Stimulated activated CD4-positive, alpha-beta T cell treated with anti-CD3 and anti-CD28 coated beads, Interleukin-4, amount 100 ng/mL, for 1 hour (primary cell): ENCODE measurements around the gene POTEF.
"Not testable (repeated sequence)": the region's sequence is repeated elsewhere in the genome, so short reads cannot be mapped to it uniquely, and the experiment has no call there.

Experiments
- DNase-seq: peaks from one replicate; pipeline ENCODE4 v3.0.0-alpha.2; 2020

Gene POTEF

DNA sequence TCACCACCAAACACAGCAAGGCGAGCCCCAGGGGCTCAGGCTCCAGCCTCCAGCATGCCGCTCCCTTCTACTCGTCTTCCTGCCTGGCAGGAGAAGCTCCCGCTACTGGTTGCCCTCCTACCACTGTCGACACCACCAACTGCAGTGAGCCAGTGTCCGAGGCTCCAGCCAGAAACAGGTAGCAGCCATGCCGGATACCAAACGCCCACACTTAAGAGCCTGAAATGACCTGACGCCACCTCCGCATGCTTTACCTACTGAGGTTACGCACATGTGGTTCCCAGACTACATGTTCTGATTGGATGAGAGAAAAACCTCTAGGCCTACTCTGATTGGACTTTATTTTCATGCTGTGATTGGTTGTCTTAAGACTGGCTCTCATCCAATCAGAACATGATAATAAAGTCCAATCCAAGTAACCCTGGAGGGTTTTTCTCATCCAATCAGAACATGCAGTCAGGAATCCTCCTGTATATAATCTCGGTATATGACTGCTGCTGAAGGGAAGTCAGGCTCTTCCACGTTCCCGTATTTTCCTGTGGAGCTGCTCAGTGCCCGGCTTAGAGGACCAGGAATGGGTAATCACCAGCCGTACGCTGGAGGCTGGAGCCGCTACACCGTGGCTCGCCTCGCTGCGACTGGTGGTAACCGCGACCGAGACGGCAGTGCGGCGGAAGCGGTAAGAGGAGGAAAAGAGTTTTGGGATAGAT, at the start of gene POTEF:
Gene POTEF (minus strand): TSS at position 103 of the 710 bp plus-strand sequence. CDS start 8,707 bp downstream, outside the sequence.
- DNase-seq, result not testable (repeated sequence)

DNA sequence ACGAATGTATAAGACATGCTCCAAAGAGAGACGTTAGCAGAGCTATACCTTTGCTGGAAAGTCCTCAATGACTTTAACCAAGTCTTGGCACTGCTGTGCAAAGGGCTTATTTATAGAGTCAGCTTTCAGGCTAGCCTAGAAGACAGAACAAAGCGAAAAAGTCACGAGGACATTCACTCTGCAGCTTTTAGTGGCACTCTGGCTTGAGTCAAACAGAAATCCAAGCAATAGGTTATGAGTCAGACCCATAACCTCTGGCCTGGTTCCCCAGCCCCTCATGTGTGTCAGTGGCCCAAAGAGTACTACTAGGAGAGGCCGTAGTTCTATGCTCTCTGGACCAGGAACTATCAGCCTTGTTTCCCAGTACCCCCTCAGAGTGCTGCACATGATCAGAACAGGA, 45.8 kb upstream of the POTEF start:
- not testable (repeated sequence) for DNase-seq

DNA sequence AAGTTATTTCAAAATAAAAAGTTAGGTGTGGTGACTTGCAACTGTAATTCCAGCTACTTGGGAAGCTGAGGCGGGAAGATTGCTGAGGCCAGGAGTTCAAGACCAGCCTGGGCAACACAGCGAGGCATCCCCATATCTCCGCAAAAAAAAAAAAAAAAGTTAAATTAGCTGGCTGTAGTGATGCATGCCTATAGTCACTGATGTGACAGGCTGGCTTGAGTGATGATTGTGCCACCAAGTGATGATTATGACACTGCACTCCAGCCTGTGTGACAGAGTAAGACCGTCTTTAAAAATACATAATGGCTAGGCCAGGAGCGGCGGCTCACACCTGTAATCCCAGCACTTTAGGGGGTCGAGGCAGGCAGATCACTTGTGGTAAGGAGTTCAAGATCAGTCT, 40.9 kb upstream of the POTEF start:
- no peak for DNase-seq

DNA sequence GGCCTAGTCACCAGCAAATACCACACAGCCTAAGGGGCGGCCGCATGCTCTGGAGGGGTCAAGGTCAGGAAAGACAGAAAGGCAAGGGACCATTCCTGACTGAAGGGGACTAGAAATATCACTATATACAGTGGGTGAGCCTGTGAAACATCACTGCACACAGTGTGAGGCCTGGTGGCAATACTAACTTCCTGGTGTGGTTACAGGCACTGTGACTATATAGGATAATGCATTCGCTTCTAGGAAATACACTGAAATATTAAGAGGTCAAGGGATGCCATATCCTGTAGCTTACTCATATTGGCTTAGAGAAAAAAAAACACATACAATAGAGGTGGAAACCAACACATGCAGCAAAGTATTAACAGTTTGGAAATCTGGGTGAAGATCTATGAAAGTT, 40.1 kb upstream of the POTEF start:
- DNase-seq, result not testable (repeated sequence)

DNA sequence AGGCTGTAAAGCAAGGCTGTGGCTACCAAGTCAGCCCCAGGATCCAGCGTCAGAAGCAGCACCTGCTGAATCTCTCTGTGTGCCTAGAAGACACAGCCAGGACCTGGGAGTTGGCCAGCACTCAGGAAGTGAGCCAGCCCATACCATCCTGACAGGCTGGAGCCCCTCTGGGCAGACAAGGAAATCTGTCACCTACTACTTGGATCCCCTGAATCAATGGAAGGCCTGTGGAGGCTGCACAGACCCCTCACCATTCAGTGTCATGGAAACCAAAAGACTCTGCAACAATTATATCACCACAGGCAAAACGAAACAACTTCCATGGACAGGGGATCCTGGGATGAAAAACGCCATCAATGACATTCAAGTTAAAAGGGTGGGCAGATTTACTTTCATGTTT, 37.6 kb upstream of the POTEF start:
- DNase-seq, result not testable (repeated sequence)

DNA sequence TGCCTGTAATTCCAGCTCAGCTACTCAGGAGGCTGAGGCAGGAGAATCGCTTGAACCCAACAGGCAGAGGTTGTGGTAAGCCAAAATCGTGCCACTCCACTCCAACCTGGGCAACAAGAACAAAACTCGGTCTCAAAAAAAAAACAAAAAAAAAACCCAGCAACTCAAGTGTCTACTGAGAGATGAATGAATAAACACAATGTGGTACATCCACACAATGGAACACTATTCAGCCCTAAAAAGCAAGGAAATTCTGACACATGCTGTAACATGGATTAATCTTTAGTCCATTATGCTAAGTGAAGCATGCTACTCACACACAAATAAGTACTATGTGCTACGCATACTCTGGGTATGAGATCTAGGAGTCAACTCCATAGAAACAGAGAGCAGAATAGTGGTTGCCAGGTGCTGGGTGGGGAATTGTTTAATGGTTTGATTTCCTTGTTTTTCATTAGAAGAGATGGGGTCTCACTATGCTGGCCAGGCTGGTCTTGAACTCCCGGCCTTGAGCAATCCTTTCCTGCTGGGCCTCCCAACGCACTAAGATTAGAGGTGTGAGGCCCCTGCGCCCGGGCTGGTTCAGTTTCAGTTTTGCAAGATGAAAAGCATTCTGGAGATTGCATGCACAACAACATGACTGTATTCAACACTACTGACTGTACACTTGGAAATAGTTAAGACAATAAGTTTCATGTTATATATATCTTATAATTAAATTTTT, 36.4 kb upstream of the POTEF start:
- no peak for DNase-seq

DNA sequence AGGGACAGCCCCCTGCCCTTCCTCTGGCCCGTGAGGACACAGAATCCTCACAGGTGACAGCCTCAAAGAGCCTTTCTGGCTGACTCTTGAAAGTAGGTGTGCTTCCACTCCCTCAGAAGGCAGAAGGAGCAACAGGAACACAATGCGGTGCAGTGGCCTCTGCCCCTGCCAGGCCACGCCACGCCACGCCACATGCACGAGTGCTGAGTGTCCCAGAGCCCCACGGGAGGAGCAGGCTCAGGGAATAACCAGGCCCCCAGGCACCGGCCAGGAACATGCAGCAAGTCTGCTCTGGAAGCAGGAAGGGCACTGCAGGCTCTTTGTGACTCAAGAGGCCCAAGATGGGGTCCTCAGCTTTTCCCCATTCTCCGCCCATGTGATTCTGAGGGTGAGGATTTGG, 33.9 kb upstream of the POTEF start:
- DNase-seq, result no peak

DNA sequence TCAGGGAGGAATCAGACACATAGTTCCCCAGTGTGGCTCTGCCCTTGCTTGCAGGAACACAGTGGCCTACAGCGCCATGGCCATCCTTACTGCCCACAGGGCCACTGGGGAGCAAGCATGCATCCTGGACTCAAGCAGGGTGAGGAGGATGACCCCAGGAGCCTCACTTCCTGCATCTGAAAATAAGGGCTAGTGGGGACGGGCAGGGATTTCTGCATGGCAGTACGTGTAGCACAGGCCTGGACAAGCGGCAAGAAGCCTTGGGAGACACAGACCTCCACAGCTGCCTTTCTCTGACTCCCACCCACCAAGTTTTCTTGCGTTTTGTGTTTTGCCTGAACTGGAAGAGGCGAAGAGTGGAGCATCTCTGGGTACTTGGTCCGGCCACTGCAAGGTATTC, 33.5 kb upstream of the POTEF start:
- not testable (repeated sequence) for DNase-seq

DNA sequence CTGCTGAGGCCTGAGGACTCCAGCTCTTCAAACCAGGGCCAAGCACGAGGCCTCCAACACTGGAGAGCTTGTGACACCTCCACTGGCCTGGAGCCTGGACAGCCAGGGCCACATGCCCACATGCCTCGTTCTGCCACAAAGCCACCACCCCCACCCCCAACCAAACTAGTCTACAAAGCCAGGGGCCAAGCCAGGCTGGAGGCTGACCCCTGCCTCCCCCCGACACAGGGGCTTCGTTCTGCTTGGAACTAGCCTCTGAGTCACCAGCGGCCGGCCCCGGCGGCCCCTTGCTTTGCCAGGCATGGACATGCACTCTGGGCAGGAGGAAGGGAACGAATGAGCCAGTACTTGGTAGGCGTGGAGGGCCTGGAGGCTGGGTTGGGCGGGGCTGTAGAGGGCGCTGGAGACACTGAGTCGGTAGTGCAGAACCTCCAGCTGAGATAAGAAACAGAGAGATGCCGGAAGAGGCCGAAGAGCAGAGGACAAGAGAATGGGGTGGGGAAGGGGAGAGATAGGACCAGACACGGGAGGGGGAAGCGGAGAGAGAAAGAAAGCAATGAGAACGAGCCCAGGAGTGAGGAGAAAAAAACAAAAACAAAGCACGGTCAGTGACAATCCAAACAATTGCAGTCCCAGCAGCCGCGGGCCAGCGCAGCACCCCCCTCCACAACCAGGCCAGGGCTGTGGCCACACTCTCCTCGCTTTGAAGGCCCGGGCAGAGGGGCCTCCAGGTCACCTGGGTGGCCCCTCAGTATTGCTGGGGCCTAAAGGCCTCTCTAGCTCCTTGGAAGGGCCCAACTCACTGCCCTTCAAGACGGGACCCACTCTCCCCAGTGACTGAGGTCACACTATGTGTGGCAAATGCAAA, 32.0 kb upstream of the POTEF start:
- not testable (repeated sequence) for DNase-seq

DNA sequence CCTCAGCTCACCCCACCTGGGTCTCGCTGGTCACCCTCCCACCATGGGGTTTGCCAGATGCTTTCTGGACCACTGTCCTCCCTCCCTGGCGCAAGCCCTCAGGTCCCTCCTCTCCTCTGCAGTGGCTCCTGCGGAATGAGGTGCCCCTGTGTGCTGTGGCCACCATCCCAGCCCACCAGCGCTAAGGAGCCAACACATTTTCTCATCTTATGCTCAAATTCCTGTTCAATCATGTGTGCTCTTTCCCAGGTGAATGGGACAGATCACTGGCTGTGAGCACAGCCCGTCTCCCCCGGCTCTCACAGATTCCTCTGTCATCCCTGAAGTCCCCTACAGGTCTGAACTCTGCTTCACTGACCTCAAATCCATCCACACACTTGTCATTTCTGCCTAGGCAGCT, 31.1 kb upstream of the POTEF start:
- no peak for DNase-seq

DNA sequence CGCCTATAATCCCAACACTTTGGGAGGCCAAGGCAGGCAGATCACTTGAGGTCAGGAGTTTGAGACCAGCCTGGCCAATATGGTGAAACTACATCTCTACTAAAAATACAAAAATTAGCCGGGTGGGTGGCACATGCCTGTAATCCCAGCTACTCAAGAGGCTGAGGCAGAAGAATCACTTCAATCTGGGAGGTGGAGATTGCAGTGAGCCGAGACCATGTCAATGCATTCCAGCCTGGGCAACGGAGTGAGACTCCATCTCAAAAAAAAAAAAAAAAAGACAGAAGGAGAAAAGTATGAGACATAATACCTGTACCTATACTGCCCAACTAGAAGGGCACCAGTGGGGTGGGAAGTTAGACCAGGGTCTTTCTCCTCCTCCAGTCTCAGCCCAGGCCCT, 30.4 kb upstream of the POTEF start:
- not testable (repeated sequence) for DNase-seq

DNA sequence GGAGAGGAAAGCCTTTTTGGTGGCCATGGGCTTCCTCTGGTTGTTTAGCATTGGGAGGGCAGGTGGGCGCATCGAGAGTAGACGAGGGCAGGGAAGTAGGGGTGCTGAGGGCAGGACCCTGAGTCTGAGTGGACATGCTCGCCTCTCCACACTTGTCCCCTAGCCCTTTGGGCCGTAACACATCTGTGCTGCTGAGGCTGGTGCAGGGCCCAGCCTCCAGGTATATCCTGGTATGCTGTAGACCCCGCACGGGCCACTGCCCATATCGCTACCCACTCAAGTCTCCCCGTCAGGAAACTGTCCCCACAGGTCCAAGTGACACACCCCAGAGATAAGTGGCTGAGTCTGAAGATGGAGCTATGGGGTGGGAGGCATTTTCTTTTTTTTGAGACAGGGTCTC, 29.6 kb upstream of the POTEF start:
- DNase-seq, result no peak

DNA sequence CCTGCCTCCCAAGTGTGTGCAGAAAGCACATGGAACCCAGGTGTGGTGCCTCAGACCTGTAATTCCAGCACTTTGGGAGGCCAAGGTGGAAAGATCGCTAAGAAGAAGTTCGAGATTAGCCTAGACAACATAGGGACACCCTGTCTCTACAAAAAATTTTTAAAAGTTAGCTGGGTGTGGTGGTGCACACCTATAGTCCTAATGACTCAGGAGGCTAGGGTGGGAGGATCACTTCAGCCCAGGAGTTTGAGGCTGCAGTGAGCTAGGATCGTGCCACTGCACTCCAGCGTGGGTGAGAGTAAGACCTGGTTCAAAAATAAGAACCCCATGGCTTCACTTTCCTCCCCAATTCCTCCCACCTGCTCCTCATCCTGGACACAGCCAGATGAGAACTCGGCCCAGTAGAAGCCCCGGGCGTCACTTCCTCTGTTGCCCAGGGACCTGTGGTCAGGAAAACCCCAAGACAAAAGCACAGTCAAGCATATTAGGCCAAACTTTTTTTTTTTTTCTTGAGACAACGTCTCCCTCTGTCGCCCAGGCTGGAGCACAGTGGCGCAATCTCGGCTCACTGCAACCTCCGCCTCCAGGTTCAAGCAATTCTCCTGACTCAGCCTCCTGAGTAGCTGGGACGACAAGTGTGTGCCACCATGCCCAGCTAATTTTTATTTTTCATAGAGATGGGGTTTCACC, 28.9 kb upstream of the POTEF start:
- not testable (repeated sequence) for DNase-seq

DNA sequence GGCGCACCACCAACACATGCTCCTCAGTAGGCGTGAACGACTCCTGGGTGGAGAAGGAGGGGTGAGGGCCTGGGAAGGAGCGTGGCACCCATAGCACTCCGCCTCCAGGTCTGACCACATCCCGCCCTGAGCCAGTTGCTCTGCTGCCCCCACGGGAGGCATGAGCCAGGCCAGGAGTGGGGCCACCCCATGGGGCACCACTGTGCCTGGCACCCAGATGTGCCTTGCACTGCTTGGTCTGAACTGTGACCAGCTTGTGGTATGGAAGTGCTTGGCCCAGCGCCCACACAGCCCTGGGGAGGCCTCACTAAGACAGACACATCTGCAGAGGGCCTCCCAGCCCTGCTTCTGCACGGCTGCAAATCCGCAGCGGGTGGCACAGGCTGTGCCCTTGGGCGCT, 28.3 kb upstream of the POTEF start:
- DNase-seq, result not testable (repeated sequence)

DNA sequence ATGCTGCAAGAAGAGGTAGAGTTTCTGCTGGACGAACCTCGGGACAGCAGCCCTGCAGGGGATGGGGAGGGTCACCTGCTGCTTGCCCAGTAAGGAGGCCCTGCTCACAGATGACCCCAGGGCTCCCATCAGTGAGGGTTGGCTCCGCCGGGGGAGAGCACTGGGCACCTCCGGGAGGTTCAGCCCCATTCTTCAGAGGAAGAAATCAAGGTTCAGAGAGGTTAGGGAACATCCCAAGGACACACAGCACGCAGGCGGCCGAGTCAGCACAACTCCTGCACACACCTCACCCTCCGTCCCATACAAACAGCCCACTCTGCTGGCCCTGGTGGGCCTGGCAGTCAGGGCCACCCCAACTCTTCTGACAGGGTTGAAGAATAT, 27.6 kb upstream of the POTEF start:
- no peak for DNase-seq

DNA sequence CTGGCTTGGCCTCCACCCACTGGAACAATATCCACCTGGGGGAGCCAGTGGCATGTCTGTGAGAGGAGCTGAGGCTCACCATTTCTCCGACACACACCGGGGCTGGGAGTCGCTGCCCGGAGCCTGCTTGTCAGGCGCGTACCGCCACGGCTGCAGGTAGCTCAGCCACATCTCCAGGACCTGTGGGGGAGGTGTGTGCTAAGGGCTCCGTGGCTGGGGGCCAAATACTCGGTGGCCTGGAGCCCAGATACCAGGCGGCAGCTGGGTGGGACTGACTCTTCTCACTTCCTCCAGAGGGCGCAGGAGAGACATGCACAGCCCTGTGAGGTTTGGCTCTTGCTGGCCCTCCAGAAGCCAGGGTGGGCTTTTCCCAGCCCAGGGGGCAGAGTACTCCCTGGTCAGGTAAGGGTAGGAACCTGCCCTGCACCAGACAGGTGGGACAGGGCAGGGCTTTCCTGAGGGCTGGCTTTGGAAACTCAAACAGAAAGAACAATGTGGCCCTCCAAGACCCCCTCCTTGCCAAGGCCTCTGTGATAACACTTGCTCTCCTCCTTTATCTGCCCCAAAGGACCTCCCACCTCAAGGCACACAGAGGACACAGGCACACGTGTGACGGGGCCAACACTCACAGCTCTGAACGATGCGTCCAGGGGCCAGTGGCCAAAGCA, 27.1 kb upstream of the POTEF start:
- DNase-seq, result not testable (repeated sequence)

DNA sequence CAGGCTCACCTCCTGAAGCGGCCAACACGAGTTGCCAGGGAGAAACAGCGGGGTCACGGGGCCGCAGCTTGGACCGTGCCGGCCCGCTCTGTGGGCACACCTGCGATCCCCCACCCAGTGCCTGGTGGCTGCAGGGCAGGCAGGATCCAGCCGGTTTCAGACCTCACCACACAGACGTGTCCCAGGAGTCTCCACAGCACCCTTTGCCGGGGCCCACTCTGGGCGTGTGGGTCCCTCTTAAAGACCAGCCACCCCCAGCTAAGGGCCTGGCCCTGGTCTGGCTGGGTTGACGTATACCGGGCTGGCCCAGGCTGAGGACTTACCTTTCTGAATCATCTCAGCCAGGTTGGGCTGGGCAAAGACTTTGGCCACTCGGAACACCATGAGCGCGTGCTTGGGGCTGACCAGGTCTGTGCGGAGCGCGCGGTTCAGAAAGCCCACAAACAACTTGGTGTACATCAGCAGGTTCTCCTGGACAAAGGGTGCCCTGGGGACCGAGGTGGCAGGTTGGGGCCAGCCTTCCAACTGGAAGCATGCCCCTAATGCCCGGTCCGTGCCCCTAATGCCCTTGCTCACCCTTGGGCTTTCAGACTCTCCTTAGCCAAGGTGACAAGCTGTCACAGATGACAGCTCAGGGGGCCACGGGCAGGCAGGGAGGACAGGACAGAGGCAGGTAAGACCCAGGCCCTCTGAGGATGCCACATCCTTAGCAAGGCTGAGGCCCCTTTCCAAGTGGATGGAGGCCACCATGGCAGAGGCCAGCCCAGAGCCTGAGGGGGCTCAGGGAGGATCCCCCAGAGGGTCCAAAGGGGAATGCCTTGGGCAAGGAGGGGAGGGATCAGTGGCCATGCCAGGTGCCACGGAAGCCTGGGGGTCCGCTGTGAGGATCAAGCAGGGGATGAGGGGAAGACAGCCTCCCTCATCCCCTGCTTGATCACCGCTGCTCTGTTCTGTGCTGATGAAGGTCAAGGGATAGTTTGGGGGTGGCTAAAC, 26.0 kb upstream of the POTEF start:
- no peak for DNase-seq

DNA sequence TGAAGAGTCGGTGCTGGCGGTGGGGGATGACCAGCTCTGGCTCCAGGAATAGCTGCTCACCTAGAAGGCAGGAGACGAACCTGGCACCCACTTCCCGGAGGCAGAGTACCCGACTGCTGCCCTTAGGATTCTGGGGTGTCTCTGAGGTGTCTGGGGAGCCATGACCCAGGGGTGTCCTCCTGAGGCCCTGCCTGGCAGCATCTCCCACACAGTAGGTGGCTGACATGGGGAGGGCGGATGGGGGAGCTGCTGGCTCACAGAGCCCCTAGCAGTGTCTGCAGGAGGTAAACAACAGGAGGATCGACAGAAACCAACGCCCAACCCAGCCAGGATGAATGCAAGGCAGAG, 25.4 kb upstream of the POTEF start:
- not testable (repeated sequence) for DNase-seq

DNA sequence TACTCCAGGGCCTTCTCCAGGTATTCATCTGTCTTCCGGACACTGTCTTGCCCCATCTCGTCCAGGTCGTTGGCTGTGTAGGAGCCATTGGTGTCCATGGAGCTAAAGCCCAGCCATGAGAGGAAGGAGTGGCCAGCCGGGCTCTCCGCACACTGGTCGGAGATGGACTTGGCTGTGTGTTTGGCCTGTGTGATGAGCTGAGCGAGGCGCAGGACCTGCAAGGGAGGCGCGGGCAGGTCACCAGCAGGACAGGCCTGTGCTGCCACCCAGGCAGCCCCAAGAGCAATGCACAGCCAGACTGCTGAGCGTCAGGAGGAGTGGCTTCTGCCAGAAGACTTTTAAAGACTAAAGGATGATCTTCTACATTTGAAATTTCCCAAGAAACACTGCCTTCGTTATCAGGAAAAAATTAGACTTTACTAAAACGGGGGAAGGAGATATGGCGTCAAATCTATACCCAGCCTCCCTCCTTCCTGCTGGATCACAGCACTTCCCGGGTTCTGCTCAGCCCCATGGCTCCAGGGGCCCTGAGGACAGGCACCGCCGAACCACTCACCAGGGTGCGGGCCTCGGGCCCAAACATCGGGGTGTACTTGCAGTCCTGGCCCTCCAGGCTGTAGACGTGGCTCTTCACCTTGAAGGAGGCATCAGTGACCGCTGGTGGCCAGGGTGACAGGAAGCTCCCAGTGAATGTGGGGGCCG, 24.9 kb upstream of the POTEF start:
- not testable (repeated sequence) for DNase-seq

DNA sequence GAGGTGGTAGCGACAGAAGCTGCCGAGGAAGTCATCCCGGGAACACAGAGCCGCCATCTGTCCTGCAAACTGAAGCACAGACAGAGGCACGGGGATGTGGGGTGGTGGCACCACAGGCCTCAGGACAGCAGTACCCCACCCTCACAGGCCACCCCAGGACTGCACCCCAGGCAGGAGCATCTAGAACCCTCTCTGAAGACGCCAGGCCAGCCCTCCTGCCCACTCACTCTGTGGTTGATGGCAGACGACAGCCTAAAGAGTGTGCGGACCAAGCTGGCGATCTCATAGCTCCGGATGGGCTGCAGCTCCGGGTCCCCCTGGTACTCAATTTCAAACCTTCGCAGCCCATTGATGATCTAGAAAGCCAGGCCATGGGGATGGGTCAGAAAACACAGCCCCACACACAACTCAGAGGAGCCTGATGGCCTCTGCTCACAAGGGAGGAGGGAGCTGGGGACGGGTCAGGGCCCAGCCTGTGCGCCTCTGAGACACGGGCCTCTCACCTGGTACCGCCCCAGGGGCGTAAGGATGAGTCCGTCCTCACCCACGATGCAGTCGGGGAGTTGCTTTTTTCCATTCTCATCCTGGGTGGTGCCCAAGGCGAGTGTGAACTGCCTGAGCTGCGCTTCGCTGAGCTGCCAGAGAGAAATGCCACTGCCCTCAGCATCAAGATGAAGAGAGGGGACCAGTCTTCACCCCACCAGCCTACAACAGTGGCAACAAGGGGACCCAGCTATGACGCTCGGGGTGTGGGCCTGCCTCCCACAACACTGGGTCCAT, 24.0 kb upstream of the POTEF start:
- no peak for DNase-seq
